ENCODE results near the gene MAPKAPK2.

Gene MAPKAPK2

GRCh38 chr1:206723805-206724472 lies 39.2 kb downstream of the MAPKAPK2 start:
- DNase-seq, result no peak

- peak; percentile 58 for DNase-seq
Observed at GRCh38 chr1:206725109-206725963, 40.6 kb downstream of the MAPKAPK2 start.

GRCh38 chr1:206727981-206728696 lies 43.4 kb downstream of the MAPKAPK2 start:
- DNase-seq, result no peak

- no peak for DNase-seq
Observed at GRCh38 chr1:206728697-206728987, 43.9 kb downstream of the MAPKAPK2 start.

- no peak for DNase-seq
Observed at GRCh38 chr1:206729050-206729449, 44.3 kb downstream of the MAPKAPK2 start.

GRCh38 chr1:206729507-206729906 lies 44.8 kb downstream of the MAPKAPK2 start:
- DNase-seq, result no peak

- DNase-seq, result no peak
Observed at GRCh38 chr1:206732508-206732907, 47.8 kb downstream of the MAPKAPK2 start.

GRCh38 chr1:206732992-206733391 lies 48.3 kb downstream of the MAPKAPK2 start:
- no peak for DNase-seq

- peak; percentile 84 for DNase-seq
Observed at GRCh38 chr1:206734499-206735142, 49.9 kb downstream of the MAPKAPK2 start.

GRCh38 chr1:206735553-206736031 lies 50.9 kb downstream of the MAPKAPK2 start:
- DNase-seq, result no peak

- DNase-seq, result peak; percentile 62
Observed at GRCh38 chr1:206736878-206737728, 52.4 kb downstream of the MAPKAPK2 start.

GRCh38 chr1:206737729-206738201 lies 53.1 kb downstream of the MAPKAPK2 start:
- no peak for DNase-seq

- DNase-seq, result no peak
Observed at GRCh38 chr1:206738370-206739366, 54.0 kb downstream of the MAPKAPK2 start.

- DNase-seq, result no peak
Observed at GRCh38 chr1:206739411-206740076, 54.8 kb downstream of the MAPKAPK2 start.

GRCh38 chr1:206741142-206741701 lies 56.5 kb downstream of the MAPKAPK2 start:
- DNase-seq, result no peak

- DNase-seq, result no peak
Observed at GRCh38 chr1:206742719-206743383, 58.1 kb downstream of the MAPKAPK2 start.

- DNase-seq, result no peak
Observed at GRCh38 chr1:206744683-206745082, 60.0 kb downstream of the MAPKAPK2 start.

GRCh38 chr1:206745301-206745700 lies 60.6 kb downstream of the MAPKAPK2 start:
- DNase-seq, result no peak
